ENCODE measurements around the gene DNAH8. TPM values are rescaled to one million over a fixed set of nuclear protein-coding genes. Genes with fewer than 3 reads are reported as not detected.

Gene DNAH8
- total RNA-seq, 4 donors from 2014 or later, result under 0.01 TPM; not detected in 3

DNA sequence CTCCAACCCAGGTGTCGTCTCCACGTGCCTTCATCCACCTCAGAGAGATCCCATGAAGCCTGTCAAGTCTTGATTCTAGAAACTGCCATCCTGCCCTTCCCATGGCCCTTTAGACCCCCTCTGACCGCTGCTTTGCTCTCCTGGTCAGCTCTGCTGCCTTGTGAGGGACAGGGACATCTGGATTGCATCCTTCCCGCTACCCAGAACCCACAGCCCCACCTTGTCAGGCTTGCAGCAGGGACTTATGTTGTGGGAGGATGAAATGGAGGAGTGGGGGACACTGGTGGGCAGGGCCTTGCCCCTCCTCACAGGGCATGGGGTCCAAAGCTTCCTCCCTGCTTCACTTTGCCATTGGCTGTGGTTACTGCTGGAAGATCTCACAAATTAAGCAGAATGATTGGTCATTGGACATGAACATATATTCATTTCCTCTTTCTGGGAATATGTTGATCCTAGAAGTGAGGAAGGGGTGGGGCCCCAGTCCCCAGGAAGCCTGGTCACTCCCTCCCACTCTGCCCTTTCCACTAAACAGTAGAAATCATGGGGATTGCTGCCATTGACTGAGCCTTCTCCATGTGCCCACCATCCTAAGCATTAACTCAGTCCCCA is 338.0 kb downstream of the DNAH8 start:
- DNase-seq (ENCODE audit: extremely low spot score), result no peak
- Histone ChIP-seq H3K36me3 (no peaks in the 10 kb centered on the region), H3K27me3 (peaks cover 4 to 53% (median 17%) of the 10 kb centered on the region in 4 donors), H3K4me1 (peaks cover 4 to 13% (median 10%) of the 10 kb centered on the region in 4 donors), H3K4me3 (no peak overlapping the region), H3K9me3 (no peaks in the 10 kb centered on the region), H3K27ac (replicated peaks in 1 of 4) (no peak overlapping the region)
- 93% methylated on average over 4 of the region's 4 CpGs for WGBS
- TF ChIP-seq POLR2A (IDR thresholded peaks at IDR 0.05; ENCODE audit: low read depth) (no peak), EP300 (IDR thresholded peaks at IDR 0.05) (no peak), POLR2AphosphoS5 (IDR thresholded peaks at IDR 0.05) (no peak)
- TF ChIP-seq, protein P1, sequence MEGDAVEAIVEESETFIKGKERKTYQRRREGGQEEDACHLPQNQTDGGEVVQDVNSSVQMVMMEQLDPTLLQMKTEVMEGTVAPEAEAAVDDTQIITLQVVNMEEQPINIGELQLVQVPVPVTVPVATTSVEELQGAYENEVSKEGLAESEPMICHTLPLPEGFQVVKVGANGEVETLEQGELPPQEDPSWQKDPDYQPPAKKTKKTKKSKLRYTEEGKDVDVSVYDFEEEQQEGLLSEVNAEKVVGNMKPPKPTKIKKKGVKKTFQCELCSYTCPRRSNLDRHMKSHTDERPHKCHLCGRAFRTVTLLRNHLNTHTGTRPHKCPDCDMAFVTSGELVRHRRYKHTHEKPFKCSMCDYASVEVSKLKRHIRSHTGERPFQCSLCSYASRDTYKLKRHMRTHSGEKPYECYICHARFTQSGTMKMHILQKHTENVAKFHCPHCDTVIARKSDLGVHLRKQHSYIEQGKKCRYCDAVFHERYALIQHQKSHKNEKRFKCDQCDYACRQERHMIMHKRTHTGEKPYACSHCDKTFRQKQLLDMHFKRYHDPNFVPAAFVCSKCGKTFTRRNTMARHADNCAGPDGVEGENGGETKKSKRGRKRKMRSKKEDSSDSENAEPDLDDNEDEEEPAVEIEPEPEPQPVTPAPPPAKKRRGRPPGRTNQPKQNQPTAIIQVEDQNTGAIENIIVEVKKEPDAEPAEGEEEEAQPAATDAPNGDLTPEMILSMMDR (IDR thresholded peaks at IDR 0.05), result no peak
- intact Hi-C loops (cut with DNase I), result no loop called here

DNA sequence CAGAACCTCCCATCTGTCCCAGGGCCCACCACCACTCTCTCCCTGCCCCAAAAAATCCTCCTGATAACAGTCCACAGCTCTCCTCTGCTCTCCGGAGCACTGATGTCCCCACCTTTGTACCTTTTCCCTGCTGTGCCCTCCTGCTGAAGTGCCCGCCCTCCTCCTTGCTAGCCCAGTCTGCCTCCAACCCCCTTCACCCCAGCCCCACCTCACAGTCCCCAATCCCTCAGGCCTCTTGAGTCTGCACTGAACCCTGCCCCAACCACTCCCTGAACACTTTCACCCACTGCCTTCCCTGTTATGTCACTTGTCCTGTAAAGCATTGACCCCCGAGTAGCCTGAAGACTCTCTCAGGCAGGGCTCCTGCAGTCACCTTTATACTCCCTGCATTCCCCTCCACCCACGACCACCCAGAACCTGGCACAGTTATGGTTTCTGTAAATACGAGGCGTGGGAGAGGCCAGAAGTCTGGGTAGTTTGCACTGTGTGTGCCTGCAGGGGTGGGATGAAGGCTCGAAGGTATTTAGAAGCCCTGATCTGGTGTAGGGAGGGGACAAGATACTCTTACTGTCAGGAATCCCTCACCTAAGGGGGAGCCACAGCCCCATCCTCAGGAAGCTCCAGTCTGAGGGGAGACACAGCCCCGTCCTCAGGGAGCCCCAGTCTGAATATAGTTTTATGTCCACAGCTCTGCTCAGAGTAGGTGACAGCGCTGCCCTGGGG is 338.9 kb downstream of the DNAH8 start:
- peaks cover 0 to 4% (median 2%) of the 10 kb centered on the region in 4 donors for H3K4me1 ChIP-seq
- no peaks in the 10 kb centered on the region for H3K36me3 ChIP-seq
- no peak for TF ChIP-seq POLR2AphosphoS5 (IDR thresholded peaks at IDR 0.05)
- H3K27me3 ChIP-seq, result peaks cover 0 to 52% (median 8%) of the 10 kb centered on the region in 4 donors
- no peak for DNase-seq (ENCODE audit: extremely low spot score)
- intact Hi-C loops (cut with DNase I), result no loop called here
- 83% methylated on average over 9 of the region's 9 CpGs for WGBS
- H3K27ac ChIP-seq (replicated peaks in 1 of 4), result no peak overlapping the region
- no peak overlapping the region for H3K4me3 ChIP-seq
- no peaks in the 10 kb centered on the region for H3K9me3 ChIP-seq

DNA sequence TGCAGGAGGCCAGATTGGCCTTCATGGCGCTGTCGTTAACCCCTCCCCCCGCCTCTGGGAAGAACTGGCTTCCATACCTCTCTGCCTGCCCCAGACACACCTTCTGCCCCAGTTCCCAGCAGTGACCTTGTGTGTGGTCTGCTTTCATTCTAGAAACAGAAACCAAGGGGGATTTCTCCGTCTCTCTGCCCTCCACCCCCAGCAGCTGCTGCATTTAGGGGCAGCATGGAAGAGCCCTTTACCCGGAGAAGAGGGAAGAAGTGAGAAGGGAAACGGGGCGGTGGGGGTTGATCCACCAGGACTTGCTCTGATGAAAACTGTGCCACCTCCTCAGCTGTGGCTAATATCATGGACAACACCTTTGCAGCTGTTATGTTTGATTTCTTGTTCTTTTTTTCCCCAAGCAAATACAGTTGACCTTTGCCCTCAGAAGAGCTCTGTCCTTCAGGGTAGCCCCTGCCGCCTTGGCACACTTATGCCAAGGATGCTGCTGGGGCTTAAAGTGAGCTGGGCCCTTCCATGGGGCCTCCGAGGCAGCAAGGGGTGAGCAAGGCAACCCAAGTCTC is 339.5 kb downstream of the DNAH8 start:
- Histone ChIP-seq H3K9me3 (no peaks in the 10 kb centered on the region), H3K4me1 (no peaks in the 10 kb centered on the region), H3K27me3 (peaks cover 0 to 51% (median 2%) of the 10 kb centered on the region in 4 donors), H3K4me3 (no peak overlapping the region), H3K27ac (replicated peaks in 1 of 4) (no peak overlapping the region), H3K36me3 (no peaks in the 10 kb centered on the region)
- TF ChIP-seq POLR2AphosphoS5 (IDR thresholded peaks at IDR 0.05) (no peak), POLR2A (IDR thresholded peaks at IDR 0.05; ENCODE audit: low read depth) (no peak), EP300 (IDR thresholded peaks at IDR 0.05) (no peak)
- TF ChIP-seq, protein P1 (IDR thresholded peaks at IDR 0.05), result no peak
- no peak for DNase-seq (ENCODE audit: extremely low spot score)
- 87% methylated on average over 7 of the region's 9 CpGs for WGBS
- intact Hi-C loops (cut with DNase I), result no loop called here

DNA sequence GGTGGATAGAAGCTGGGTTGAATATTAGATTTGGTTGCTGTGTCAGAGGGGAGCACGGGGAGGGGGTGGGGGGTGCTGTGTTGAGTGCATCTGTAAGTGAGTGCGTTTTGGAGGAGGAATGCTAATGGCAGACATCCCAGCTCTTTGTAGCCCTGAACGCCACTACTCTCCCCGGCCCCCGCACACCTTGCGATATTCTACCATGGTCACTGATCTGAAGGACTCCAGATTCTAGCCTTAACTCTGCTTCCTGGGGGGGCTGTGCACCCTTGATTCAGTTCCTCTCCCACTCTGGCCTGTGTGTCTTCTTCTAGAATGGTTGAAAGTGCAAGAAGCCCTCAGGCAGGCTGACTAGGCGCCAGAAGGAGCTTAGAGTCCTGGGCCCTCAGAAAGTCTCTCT is 340.6 kb downstream of the DNAH8 start:
- WGBS, result 76% methylated on average over 6 of the region's 7 CpGs
- no peaks in the 10 kb centered on the region for H3K36me3 ChIP-seq
- H3K27me3 ChIP-seq, result peaks cover 0 to 50% (median 0%) of the 10 kb centered on the region in 4 donors
- H3K4me3 ChIP-seq, result no peak overlapping the region
- H3K27ac ChIP-seq (replicated peaks in 1 of 4), result no peak overlapping the region
- H3K9me3 ChIP-seq, result no peaks in the 10 kb centered on the region
- TF ChIP-seq POLR2A (IDR thresholded peaks at IDR 0.05; ENCODE audit: low read depth), result no peak
- TF ChIP-seq POLR2AphosphoS5 (IDR thresholded peaks at IDR 0.05), result no peak
- no peak for TF ChIP-seq EP300 (IDR thresholded peaks at IDR 0.05)
- no peak for DNase-seq (ENCODE audit: extremely low spot score)
- no peaks in the 10 kb centered on the region for H3K4me1 ChIP-seq
- intact Hi-C loops (cut with DNase I), result no loop called here

DNA sequence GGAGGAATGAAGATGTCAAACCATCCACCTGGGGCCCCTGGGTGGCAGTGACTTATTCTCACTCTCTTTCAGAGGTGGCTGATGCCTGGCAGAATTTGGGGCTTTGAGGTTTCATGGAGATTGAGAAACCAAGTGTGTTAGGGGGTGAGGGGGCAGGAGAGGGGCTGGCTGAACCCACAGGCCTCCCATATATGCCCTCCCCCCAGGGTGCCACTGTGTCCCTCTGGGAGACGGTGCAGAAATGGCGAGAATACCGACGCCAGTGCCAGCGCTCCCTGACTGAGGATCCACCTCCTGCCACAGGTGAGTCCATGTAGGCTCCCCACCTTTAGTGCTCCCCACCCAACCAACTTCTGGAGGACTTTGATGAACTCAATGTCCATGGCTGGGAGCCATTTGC is 341.1 kb downstream of the DNAH8 start:
- 93% methylated on average over 5 of the region's 5 CpGs for WGBS
- no peak for DNase-seq (ENCODE audit: extremely low spot score)

More for the DNA sequence above, 341.1 kb downstream of the DNAH8 start:
- TF ChIP-seq EP300 (IDR thresholded peaks at IDR 0.05) (no peak), POLR2AphosphoS5 (IDR thresholded peaks at IDR 0.05) (no peak), POLR2A (IDR thresholded peaks at IDR 0.05; ENCODE audit: low read depth) (no peak)
- TF ChIP-seq, protein P1 (IDR thresholded peaks at IDR 0.05), result no peak
- Histone ChIP-seq H3K9me3 (no peaks in the 10 kb centered on the region), H3K27ac (replicated peaks in 1 of 4) (no peak overlapping the region), H3K27me3 (peaks cover 0 to 46% (median 0%) of the 10 kb centered on the region in 4 donors), H3K4me1 (no peaks in the 10 kb centered on the region), H3K4me3 (no peak overlapping the region), H3K36me3 (no peaks in the 10 kb centered on the region)
- intact Hi-C loops (cut with DNase I), result no loop called here

All from esophagus muscularis mucosa (tissue), 4 donors.